A549 (cell line): ENCODE measurements around the gene DPM1. TPM values are rescaled to one million over a fixed set of nuclear protein-coding genes. Genes with fewer than 3 reads are reported as not detected.
A peak's percentile ranks its signal among the peaks of the same experiment; 100 is the strongest.

ENCODE experiments used
- ATAC-seq, 2 experiments: fragments of 200-7000 bp in 1 of 2; fragments of >200 bp in 1 of 2; cut with Nextera tagmentation in 1 of 2; cut with Tn5 transposase in 1 of 2; 3 replicates each; pipeline versions ENCODE4 v1.8.0 to v1.9.1; 2018 to 2020; ENCODE audit warnings: mild to moderate bottlenecking in 1 of 2, moderate library complexity in 1 of 2
- CTCF ChIA-PET: fragments of 300-600 bp; sonication (Branson Sonifier 250); formaldehyde crosslinking; extraction: SDS; loops from one replicate; lab custom pipeline; 2021; ENCODE audit warnings: antibody characterized with exemption, inconsistent platforms; lab: Yijun Ruan, JAX
- POLR2A ChIA-PET: fragments of 350-600 bp; formaldehyde crosslinking; extraction: SDS; loops from one replicate; lab custom pipeline; 2021; ENCODE audit warnings: antibody characterized with exemption, inconsistent platforms; lab: Yijun Ruan, JAX
- DNase-seq, 2 experiments: peaks; one replicate each; pipeline versions ENCODE4 v3.0.0 to v3.0.0-alpha.2; 2011 to 2016; ENCODE audit warnings: low read depth in 1 of 2, low spot score in 1 of 2
- FAIRE-seq: peaks from 2 replicates; lab custom pipeline; 2011; peaks lifted over from hg19 to GRCh38; lab: Jason Lieb, UNC
- H3K27ac ChIP-seq, 2 experiments: fragments of >200 bp; sonication (Bioruptor Twin); formaldehyde crosslinking; 3 replicates each; pipeline ENCODE4 v1.5.1; 2016 to 2017
- H3K4me1 ChIP-seq: fragments of >200 bp; sonication (Bioruptor Twin); formaldehyde crosslinking; 3 replicates; pipeline ENCODE4 v1.6.1; 2016
- H3K4me2 ChIP-seq: fragments of >200 bp; sonication (Bioruptor Twin); formaldehyde crosslinking; 3 replicates; pipeline ENCODE4 v1.6.1; 2016
- H3K4me3 ChIP-seq: fragments of >200 bp; sonication (Bioruptor Twin); formaldehyde crosslinking; 3 replicates; pipeline ENCODE4 v1.5.1; 2016
- H3K9me3 ChIP-seq: fragments of >200 bp; sonication (Bioruptor Twin); formaldehyde crosslinking; 3 replicates; pipeline ENCODE4 v1.6.1; 2016
- CEBPB ChIP-seq, 2 experiments: fragments of >200 bp in 1 of 2; sonication (Bioruptor Twin) in 1 of 2; formaldehyde crosslinking in 1 of 2; IDR thresholded peaks; 2 replicates each; pipeline ENCODE4 v1.6.1; 2012 to 2016
- CHD2 ChIP-seq: fragments of 150-350 bp; IDR thresholded peaks from 2 replicates; pipeline ENCODE4 v1.6.1; 2014; ENCODE audit warnings: low read length; ENCODE audit not compliant: partially characterized antibody
- E2F6 ChIP-seq: IDR thresholded peaks from 2 replicates; pipeline ENCODE4 v1.6.1; 2012; ENCODE audit warnings: low read depth, borderline replicate concordance
- ELK1 ChIP-seq: fragments of 150-350 bp; IDR thresholded peaks from 2 replicates; pipeline ENCODE4 v1.6.1; 2014; ENCODE audit warnings: low read depth, mild to moderate bottlenecking, low read length
- ESRRA ChIP-seq: fragments of 150-350 bp; IDR thresholded peaks from 2 replicates; pipeline ENCODE4 v1.6.1; 2014; ENCODE audit warnings: mild to moderate bottlenecking, low read length, borderline replicate concordance
- FOSB ChIP-seq: fragments of 250-450 bp; sonication (Bioruptor Pico); IDR thresholded peaks from 2 replicates; pipeline ENCODE4 v1.5.0; 2020; ENCODE audit warnings: mild to moderate bottlenecking, moderate library complexity
- FOXS1 ChIP-seq: fragments of 250-450 bp; sonication (Bioruptor Pico); IDR thresholded peaks from 2 replicates; pipeline ENCODE4 v1.5.0; 2020; ENCODE audit warnings: mild to moderate bottlenecking, moderate library complexity
- HDAC2 ChIP-seq: fragments of 200-600 bp; sonication (generic); IDR thresholded peaks from 2 replicates; pipeline ENCODE4 v1.6.1; 2016
- HMGXB4 ChIP-seq: fragments of 250-450 bp; sonication (Bioruptor Pico); IDR thresholded peaks from 2 replicates; pipeline ENCODE4 v1.5.0; 2021; ENCODE audit warnings: mild to moderate bottlenecking, moderate library complexity, borderline replicate concordance
- HOXA7 ChIP-seq: fragments of 250-450 bp; sonication (Bioruptor Pico); IDR thresholded peaks from 2 replicates; pipeline ENCODE4 v1.5.0; 2020; ENCODE audit warnings: mild to moderate bottlenecking, moderate library complexity
- HOXB13 ChIP-seq: fragments of 250-450 bp; sonication (Bioruptor Pico); IDR thresholded peaks from 2 replicates; pipeline ENCODE4 v1.5.0; 2020; ENCODE audit warnings: low read depth, mild to moderate bottlenecking, moderate library complexity
- JUN ChIP-seq, 2 experiments: fragments of >200 bp; sonication (Bioruptor Twin); formaldehyde crosslinking; IDR thresholded peaks; 2 replicates in 1 of 2; 3 replicates in 1 of 2; pipeline ENCODE4 v1.6.1; 2016 to 2017
- JUNB ChIP-seq: fragments of >200 bp; sonication (Bioruptor Twin); formaldehyde crosslinking; IDR thresholded peaks from 2 replicates; pipeline ENCODE4 v1.6.1; 2016
- KDM5A ChIP-seq: fragments of 200-600 bp; sonication (generic); IDR thresholded peaks from 2 replicates; pipeline ENCODE4 v1.6.1; 2016; ENCODE audit warnings: antibody characterized with exemption, mild to moderate bottlenecking
- MAX ChIP-seq: IDR thresholded peaks from 2 replicates; pipeline ENCODE4 v1.6.1; 2012
- MAZ ChIP-seq: fragments of 150-350 bp; IDR thresholded peaks from 2 replicates; pipeline ENCODE4 v1.6.1; 2014; ENCODE audit warnings: antibody characterized with exemption, low read depth, low read length, borderline replicate concordance
- MYC ChIP-seq: IDR thresholded peaks from 2 replicates; pipeline ENCODE4 v1.6.1; 2012; ENCODE audit warnings: mild to moderate bottlenecking, inconsistent platforms, low read length, improper control_type of control experiment, borderline replicate concordance
- NFE2L2 ChIP-seq: fragments of 150-350 bp; conservative IDR thresholded peaks from 2 replicates; pipeline ENCODE4 v1.6.1; 2014; ENCODE audit warnings: low read length
- PBX3 ChIP-seq: IDR thresholded peaks from 2 replicates; pipeline ENCODE4 v1.6.1; 2012
- RAD21 ChIP-seq, 2 experiments: fragments of >200 bp in 1 of 2; sonication (Bioruptor Twin) in 1 of 2; formaldehyde crosslinking in 1 of 2; IDR thresholded peaks in 1 of 2; conservative IDR thresholded peaks in 1 of 2; 2 replicates in 1 of 2; 3 replicates in 1 of 2; pipeline ENCODE4 v1.6.1; 2012 to 2018; ENCODE audit warnings: inconsistent platforms in 1 of 2
- REST ChIP-seq: fragments of 200-600 bp; sonication (generic); IDR thresholded peaks from 2 replicates; pipeline ENCODE4 v1.6.1; 2016; ENCODE audit warnings: antibody characterized with exemption, mild to moderate bottlenecking, moderate library complexity
- RFX5 ChIP-seq: fragments of 450-650 bp; IDR thresholded peaks from 2 replicates; pipeline ENCODE4 v1.7.1; 2014; ENCODE audit warnings: antibody characterized with exemption, mild to moderate bottlenecking, moderate library complexity
- SREBF2 ChIP-seq: fragments of 450-650 bp; IDR thresholded peaks from 2 replicates; pipeline ENCODE4 v1.6.1; 2014; ENCODE audit warnings: mild to moderate bottlenecking, moderate library complexity
- WGBS: methylation state at CpG from one replicate; pipeline ENCODE4 v1.1.6; 2017; ENCODE audit errors: missing lambda C conversion rate; 5-methylcytosine and 5-hydroxymethylcytosine counted together
- polyA plus RNA-seq, 4 experiments: library from polyadenylated mRNA; depleted of rRNA in 3 of 4; stranded (reverse); fragments of >200 nt; fragmentation: RNase III in 1 of 4; extraction: RNeasy Plus Mini Kit Qiagen cat#74134 plus additional on column Dnase treatment in 1 of 4; gene quantifications; 2 replicates in 3 of 4; 3 replicates in 1 of 4; pipeline ENCODE4 v1.2.3, GENCODE V29; 2011 to 2017

The DPM1 gene
- polyA plus RNA-seq, 2 of the 4 experiments (the other 2 are of a cell fraction), result 104 to 106 TPM

- peak; percentile 87 for TF ChIP-seq HMGXB4 (CRISPR knock-in tag)
- no peak for TF ChIP-seq CEBPB (IDR thresholded peaks at IDR 0.05)
- no peak for TF ChIP-seq RFX5
- TF ChIP-seq JUN (IDR thresholded peaks at IDR 0.05), result 0 out of 5 replicates have a peak, but pooled peaks of 1 of the 2 experiments have one; percentile 41
- TF ChIP-seq HOXA7 (CRISPR knock-in tag), result no peak
- peak; percentile 25; the same call in 1 of the 2 replicates for TF ChIP-seq MYC
- no peak for TF ChIP-seq ELK1
- TF ChIP-seq MAX, result peak; percentile 81
- no peak for TF ChIP-seq KDM5A
- peak; percentile 85; the same call in 1 of the 2 replicates for TF ChIP-seq MAZ
- peak; percentile 71 to 73 for TF ChIP-seq RAD21 (conservative IDR thresholded peaks at IDR 0.05 in 1 of 2, IDR thresholded peaks at IDR 0.05 in 1 of 2)
These were observed 28.8 kb downstream of the DPM1 start (continued) for GRCh38 chr20:50929299-50930138.

- H3K27ac ChIP-seq, result no peak overlapping the region
- WGBS, result 71% methylated on average over 5 of the region's 5 CpGs
- POLR2A ChIA-PET, result interaction anchor here (1.3 kb wide), 1 partner anchor 12 kb away, joined by 3 read pairs; no protein-coding TSS in a partner anchor
- CTCF ChIA-PET, result interaction anchor here (0.8 to 14.1 kb wide), 19 partner anchors 11 to 282 kb away, joined by 3 to 187 read pairs (median 6); partner anchors contain the start of gene BCAS4
- DNase-seq (no peak), ATAC-seq (no peak), FAIRE-seq (no peak)
- no peaks in the 10 kb centered on the region for H3K9me3 ChIP-seq
- H3K4me3 ChIP-seq, result peak overlapping the region; percentile 83; the same call in 1 of the 3 replicates
- peak overlapping the region; percentile 96 for H3K4me2 ChIP-seq
- TF ChIP-seq SREBF2, result no peak
- TF ChIP-seq HOXB13 (CRISPR knock-in tag), result no peak
- TF ChIP-seq E2F6, result no peak
- TF ChIP-seq CHD2, result no peak
- no peak for TF ChIP-seq CEBPB (IDR thresholded peaks at IDR 0.05)
- TF ChIP-seq JUNB, result no peak
- TF ChIP-seq ESRRA, result no peak
- H3K4me1 ChIP-seq, result peaks cover 40% of the 10 kb centered on the region
These were observed 29.9 kb downstream of the DPM1 start for GRCh38 chr20:50928469-50928868.

GRCh38 chr20:50926530-50926929 is 31.8 kb downstream of the DPM1 start:
- Histone ChIP-seq H3K4me2 (peak overlapping the region; percentile 96; the same call in 2 of the 3 replicates), H3K4me3 (no peak overlapping the region), H3K4me1 (peaks cover 37% of the 10 kb centered on the region), H3K27ac (no peak overlapping the region), H3K9me3 (no peaks in the 10 kb centered on the region)
- WGBS, result 74% methylated on average over 1 of the region's 1 CpG
- TF ChIP-seq RAD21 (conservative IDR thresholded peaks at IDR 0.05 in 1 of 2, IDR thresholded peaks at IDR 0.05 in 1 of 2) (no peak), FOSB (no peak), FOXS1 (CRISPR knock-in tag) (no peak), REST (no peak), HDAC2 (no peak), KDM5A (no peak), NFE2L2 (no peak), MYC (no peak), PBX3 (no peak)
- DNase-seq (no peak), ATAC-seq (no peak), FAIRE-seq (no peak)
- CTCF ChIA-PET, result interaction anchor here (1.0 to 14.1 kb wide), 3 partner anchors 11 to 133 kb away, joined by 4 to 187 read pairs (median 167); partner anchors contain the start of gene BCAS4
- POLR2A ChIA-PET, result no interaction called here
